Ishikawa (cell line): Measurements from ENCODE around the gene USP47.

Experiments
- CEBPB ChIP-seq: IDR thresholded peaks from 2 replicates; pipeline ENCODE4 v1.6.1; 2012
- CREB1 ChIP-seq: IDR thresholded peaks from 2 replicates; pipeline ENCODE4 v1.6.1; 2012; ENCODE audit warnings: low read depth
- FOXM1 ChIP-seq: IDR thresholded peaks from 2 replicates; pipeline ENCODE4 v1.6.1; 2012; ENCODE audit warnings: low read depth, borderline replicate concordance
- MAX ChIP-seq: IDR thresholded peaks from 2 replicates; pipeline ENCODE4 v1.6.1; 2012
- REST ChIP-seq: IDR thresholded peaks from 2 replicates; pipeline ENCODE4 v1.6.1; 2012; ENCODE audit warnings: low read depth, mild to moderate bottlenecking
- TAF1 ChIP-seq: IDR thresholded peaks from 2 replicates; pipeline ENCODE4 v1.6.1; 2012; ENCODE audit warnings: low read depth, mild to moderate bottlenecking
- ZBTB7A ChIP-seq: IDR thresholded peaks from 2 replicates; pipeline ENCODE4 v1.6.1; 2012; ENCODE audit warnings: low read depth

GRCh38 chr11:11964774-11965150 is 123.0 kb downstream of the USP47 start:
- no peak for TF ChIP-seq CREB1
- no peak for TF ChIP-seq FOXM1
- TF ChIP-seq ZBTB7A, result no peak
- TF ChIP-seq CEBPB, result no peak
- TF ChIP-seq MAX, result no peak
- no peak for TF ChIP-seq REST
- TF ChIP-seq TAF1, result no peak
